Retinal pigment epithelial cell (primary cell): Measurements from ENCODE around the gene DBX1.

ENCODE experiments used
- DNase-seq: peaks from one replicate; pipeline ENCODE4 v3.0.0-alpha.2; 2010; ENCODE audit warnings: low read depth
- H3K4me3 ChIP-seq: 2 replicates; pipeline ENCODE4 v1.5.1; 2011; ENCODE audit warnings: mild to moderate bottlenecking, low read length, control low read depth, moderate library complexity
- TF ChIP-seq, protein P1 (sequence below): conservative IDR thresholded peaks from 2 replicates; pipeline ENCODE4 v1.5.1; 2011; ENCODE audit warnings: low read depth, low read length, control low read depth, inconsistent platforms

Gene DBX1

DNA sequence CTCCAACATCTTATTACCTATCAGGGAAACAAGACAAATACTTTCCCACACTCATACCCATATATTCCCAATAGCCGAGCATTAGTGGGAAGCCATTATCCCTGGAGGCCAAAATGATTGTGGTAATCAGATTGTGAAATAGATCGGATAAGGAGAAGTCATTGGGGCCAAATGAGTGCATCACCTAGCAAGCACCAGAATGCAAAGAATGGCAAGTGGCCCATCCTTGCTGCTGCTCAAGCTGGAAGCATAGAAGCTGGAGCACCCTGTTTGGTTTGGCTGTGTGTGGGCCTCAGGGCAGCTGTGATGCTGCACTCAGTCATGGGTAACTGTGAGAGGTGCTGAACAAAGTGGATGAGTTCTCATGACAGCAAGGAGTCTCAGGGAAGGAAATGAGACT lies 18.7 kb upstream of the DBX1 start:
- H3K4me3 ChIP-seq, result no peak overlapping the region
- TF ChIP-seq, protein P1, sequence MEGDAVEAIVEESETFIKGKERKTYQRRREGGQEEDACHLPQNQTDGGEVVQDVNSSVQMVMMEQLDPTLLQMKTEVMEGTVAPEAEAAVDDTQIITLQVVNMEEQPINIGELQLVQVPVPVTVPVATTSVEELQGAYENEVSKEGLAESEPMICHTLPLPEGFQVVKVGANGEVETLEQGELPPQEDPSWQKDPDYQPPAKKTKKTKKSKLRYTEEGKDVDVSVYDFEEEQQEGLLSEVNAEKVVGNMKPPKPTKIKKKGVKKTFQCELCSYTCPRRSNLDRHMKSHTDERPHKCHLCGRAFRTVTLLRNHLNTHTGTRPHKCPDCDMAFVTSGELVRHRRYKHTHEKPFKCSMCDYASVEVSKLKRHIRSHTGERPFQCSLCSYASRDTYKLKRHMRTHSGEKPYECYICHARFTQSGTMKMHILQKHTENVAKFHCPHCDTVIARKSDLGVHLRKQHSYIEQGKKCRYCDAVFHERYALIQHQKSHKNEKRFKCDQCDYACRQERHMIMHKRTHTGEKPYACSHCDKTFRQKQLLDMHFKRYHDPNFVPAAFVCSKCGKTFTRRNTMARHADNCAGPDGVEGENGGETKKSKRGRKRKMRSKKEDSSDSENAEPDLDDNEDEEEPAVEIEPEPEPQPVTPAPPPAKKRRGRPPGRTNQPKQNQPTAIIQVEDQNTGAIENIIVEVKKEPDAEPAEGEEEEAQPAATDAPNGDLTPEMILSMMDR, result no peak
- DNase-seq, result no peak

DNA sequence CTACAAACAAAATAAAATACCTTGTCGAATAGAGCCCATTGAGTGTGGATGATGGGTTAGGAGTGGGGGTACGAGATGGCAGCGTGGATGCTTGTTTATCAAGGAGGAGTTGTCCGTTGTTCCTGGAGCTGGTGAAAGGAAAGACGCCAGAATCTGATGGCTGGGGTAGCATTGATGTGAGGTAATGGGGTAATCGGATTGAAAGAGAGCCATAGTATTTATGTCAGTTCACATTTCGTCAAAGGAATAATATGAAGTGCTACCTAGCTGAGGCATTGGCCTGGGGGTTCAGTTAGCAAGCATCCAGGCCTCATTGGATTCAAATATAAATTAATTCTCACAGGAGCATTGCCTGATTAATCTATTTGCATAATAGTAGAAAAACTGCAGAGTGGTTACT lies 16.9 kb upstream of the DBX1 start:
- no peak overlapping the region for H3K4me3 ChIP-seq
- DNase-seq, result peak; percentile 11
- TF ChIP-seq, protein P1, result no peak

DNA sequence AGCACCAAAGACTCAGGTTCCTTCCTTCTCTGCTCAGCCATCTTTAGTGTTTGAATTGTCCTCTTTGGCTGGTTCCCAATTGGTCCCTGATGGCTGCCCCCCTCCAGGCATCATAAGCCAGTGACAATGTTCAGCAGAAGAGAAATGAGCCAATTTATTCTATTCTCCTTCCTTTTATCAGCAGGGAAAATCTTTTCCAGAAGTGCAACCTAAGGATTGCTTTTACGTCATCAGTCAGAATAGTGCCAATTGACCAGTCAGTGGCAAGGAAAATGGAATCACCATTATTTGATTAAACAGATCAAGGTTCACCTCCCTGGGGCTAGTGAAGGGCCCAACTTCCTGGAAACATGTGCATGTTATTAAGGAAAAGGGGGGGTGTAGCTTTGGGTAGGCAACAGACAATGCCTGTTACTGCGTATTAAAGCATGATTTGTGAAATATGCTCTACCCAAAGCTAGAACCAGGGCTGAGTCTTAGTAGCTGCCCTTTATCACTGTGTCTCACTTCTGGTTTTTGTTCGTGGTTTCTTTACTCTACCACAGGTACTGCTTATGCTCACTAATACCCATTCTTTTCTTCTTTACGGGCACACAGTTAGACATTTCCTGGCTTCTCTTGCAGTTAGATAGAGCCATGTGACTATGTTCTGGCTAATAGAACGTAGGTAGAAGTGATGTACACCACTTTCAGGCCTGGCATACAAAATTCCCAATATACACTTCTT lies 12.6 kb upstream of the DBX1 start:
- TF ChIP-seq, protein P1, result no peak
- no peak for DNase-seq
- H3K4me3 ChIP-seq, result no peak overlapping the region

DNA sequence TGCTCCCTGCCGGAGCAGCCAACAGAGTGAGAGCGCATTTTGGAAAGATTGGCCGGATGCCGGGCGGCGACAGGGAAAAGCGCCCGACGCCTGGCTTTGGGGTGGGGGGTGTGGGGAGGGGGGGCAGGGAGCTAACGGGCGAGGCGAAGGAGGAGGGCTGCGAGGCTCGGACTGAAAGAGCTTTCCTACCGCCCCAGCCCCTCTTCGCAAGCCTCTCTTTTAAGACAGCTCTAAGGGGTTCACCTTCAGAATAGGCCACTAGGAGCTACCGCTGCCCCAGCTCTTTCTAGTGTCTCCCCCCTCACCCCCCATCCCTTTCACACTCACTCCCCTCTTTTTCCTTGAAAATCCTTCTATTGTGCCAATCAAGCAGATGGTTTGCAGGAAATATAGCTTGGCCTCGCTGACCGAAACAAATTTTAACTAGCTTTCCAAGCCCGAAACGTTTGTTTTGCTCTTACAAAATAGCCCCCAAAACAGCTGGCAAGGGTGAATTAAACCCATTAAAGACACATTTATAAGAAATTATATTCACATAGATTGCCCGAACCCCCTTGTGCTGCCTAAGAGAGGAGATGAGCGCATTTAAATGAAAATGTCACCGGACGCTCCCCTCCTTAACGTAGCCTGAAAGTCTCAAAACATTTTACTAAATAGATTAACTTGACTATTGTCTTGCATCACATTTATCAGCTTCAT lies 3.7 kb upstream of the DBX1 start:
- TF ChIP-seq, protein P1, result no peak
- peak overlapping the region; percentile 32 for H3K4me3 ChIP-seq
- no peak for DNase-seq

DNA sequence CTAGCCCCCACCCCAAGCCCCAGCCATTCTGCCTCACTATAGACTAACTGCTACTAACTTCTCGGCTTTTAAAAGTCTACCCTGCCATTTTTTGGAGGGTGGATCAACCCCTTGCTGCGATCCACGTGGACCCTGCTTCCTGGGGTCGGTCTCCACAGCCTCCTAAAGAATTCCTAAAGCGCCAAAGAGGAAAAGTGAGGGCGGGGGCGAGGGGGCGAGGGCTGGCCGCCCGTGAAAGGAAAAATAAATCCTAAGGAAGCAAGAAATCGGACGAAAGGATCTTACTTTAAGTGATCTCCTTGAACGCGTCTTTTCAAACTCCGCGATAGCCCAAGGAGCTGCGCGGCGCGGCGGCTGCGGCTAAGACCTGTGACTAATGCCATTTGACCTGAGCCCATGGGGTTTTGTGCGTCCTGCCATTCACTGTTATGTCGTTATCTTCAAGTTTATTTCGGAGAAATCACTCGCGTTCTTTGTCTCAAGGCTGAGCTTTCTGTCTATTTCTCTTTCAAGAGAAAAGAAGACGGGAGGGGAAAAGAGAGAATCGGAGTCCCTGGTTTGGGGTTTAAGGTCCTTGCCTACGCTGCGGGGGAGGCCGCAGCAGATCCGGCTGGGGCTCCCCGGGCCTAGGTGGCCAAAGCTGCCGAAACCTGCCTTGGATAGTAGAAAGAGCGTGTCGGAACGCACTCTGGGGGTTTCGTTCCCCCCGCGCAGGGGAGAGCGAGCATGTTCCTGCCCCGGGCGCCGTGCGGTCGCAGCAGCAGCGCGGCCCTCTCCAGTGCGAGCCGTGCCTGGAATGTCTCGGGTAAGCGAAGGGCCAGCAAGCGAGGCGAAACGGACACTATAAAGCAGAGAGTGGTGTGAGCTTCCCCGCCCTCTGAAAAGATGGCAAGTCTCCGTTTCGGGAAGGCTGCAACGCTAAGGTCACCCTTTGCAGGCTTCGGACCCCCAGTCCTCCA lies 2.8 kb upstream of the DBX1 start:
- H3K4me3 ChIP-seq, result peak overlapping the region; percentile 32

DNA sequence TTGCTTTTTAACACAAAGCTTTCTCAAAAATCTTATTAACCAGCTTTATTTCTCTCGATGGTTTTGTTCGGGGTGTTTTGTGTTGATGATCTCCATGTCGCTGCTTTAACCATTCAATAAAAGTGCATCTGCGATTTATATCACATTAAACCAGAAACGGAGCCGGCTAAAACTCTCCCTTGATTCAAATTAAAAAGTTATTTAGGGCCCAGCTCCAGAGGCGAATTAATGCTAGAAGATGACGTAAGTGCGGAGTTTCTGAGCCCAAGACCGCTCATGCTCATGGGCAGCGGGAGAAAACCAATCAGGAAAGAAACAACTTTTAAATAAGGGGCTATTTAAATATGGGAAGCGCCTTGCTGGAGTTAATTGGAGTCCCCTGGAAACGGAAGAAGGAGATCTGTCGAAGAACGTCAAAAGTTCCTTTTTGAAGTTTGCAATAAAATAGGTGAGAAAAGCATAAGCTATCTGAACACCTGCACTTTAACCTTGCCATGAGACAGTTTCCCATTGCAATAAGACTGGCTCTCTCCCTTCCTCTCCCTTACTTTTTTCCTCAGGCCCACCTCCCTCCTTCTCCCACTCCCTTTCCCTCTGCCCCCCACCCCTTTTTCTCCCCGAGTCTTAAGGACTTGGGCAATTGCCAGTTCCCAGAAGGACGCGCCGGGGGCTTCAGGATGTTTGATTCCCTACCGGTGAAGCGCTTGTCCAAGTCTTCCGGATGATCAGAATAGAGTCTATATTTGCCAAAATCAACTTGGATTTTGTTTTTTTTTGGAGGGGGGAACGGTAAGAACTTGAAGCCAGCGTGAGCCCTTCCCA lies 1.9 kb upstream of the DBX1 start:
- no peak for DNase-seq
- H3K4me3 ChIP-seq, result no peak overlapping the region
- TF ChIP-seq, protein P1, result no peak

More for the DNA sequence above, 2.8 kb upstream of the DBX1 start:
- TF ChIP-seq, protein P1, result no peak
- DNase-seq, result no peak
